ENCODE results near the gene FBLN5.

The FBLN5 gene

DNA sequence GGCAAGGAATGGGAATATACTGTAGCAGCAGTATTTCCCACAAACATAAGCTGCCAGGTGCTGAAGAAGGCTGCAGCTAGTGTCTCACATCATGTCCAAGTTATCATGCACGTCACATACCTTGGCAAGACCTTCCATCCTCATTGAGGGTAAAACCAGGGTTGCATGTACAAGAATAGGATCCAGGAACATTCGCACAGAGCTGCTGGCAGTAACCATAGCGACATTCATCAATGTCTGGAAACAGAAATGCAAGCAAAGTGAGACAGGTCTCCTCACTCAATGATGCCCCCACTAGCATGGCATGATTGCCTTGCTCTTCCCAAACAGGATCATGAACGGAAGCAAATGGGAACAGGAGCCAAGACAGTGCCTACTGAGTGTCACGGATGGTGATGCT is 56.4 kb downstream of the FBLN5 start:
- Histone ChIP-seq H3K56ac (ENCODE audit: low read length) (no peak overlapping the region), H3K36me3 (ENCODE audit: control insufficient read depth, insufficient read depth, low read length) (no peaks in the 10 kb centered on the region), H4K5ac (ENCODE audit: low read length) (no peak overlapping the region), H3K18ac (ENCODE audit: low read length) (no peak overlapping the region), H2BK5ac (ENCODE audit: low read length) (no peak overlapping the region), H4K8ac (ENCODE audit: low read depth, low read length) (no peak overlapping the region), H3K79me2 (ENCODE audit: control insufficient read depth, insufficient read depth, low read length) (no peaks in the 10 kb centered on the region), H2BK120ac (ENCODE audit: low read depth, low read length) (no peak overlapping the region), H2AK5ac (ENCODE audit: low read length) (no peak overlapping the region), H2BK15ac (replicated peaks; ENCODE audit: low read depth) (no peak overlapping the region), H3K79me1 (ENCODE audit: low read length) (no peaks in the 10 kb centered on the region), H3K9ac (ENCODE audit: low read length) (no peak overlapping the region), H3K4me3 (ENCODE audit: low read length) (no peak overlapping the region), H3K27me3 (ENCODE audit: insufficient read depth, low read length, poor library complexity) (no peaks in the 10 kb centered on the region), H3K4me2 (ENCODE audit: low read length) (no peak overlapping the region), H3K27ac (ENCODE audit: low read depth, low read length) (no peak overlapping the region), H3K23ac (ENCODE audit: low read length) (no peak overlapping the region), H3K4me1 (ENCODE audit: control insufficient read depth, low read depth, low read length) (no peaks in the 10 kb centered on the region), H3K4ac (ENCODE audit: low read depth, low read length) (no peak overlapping the region)
- no peak for DNase-seq
- no CpG with 5 or more reads among the region's 5 CpGs for WGBS (ENCODE audit: extremely low coverage, insufficient coverage, low lambda C conversion rate)

DNA sequence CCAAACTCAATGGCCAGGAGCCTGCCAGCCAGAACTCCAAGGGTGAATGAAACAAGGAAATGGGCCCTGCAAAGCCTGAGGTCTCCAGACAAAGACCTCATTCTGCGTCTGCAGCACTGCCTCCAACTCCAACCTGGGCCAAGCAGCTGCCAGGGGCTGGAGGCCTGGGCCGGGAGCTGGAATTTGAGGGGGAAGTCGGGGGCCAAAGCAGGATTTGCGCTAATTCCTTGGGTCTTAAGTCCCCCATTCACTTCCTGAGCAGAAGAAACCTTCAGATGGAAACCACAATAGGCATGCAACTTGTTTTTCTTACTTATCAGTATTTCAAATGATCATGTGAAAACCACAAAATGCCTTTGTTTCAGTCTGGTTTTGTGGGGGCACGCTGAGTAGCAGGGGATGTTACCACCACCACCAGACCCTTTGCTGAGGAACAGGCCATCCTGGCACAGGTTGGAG is 57.2 kb downstream of the FBLN5 start:
- no peak overlapping the region for H3K23ac ChIP-seq (ENCODE audit: low read length)
- H2BK5ac ChIP-seq (ENCODE audit: low read length) = no peak overlapping the region
- DNase-seq = no peak
- H4K5ac ChIP-seq (ENCODE audit: low read length) = no peak overlapping the region
- no peak overlapping the region for H4K8ac ChIP-seq (ENCODE audit: low read depth, low read length)
- H3K27me3 ChIP-seq (ENCODE audit: insufficient read depth, low read length, poor library complexity) = no peaks in the 10 kb centered on the region
- H2AK5ac ChIP-seq (ENCODE audit: low read length) = no peak overlapping the region
- no peaks in the 10 kb centered on the region for H3K79me2 ChIP-seq (ENCODE audit: control insufficient read depth, insufficient read depth, low read length)
- no peaks in the 10 kb centered on the region for H3K4me1 ChIP-seq (ENCODE audit: control insufficient read depth, low read depth, low read length)
- no peak overlapping the region for H3K9ac ChIP-seq (ENCODE audit: low read length)
- no CpG with 5 or more reads among the region's 5 CpGs for WGBS (ENCODE audit: extremely low coverage, insufficient coverage, low lambda C conversion rate)
- H3K4ac ChIP-seq (ENCODE audit: low read depth, low read length) = no peak overlapping the region
- H2BK15ac ChIP-seq (replicated peaks; ENCODE audit: low read depth) = no peak overlapping the region
- H3K79me1 ChIP-seq (ENCODE audit: low read length) = no peaks in the 10 kb centered on the region
- H2BK120ac ChIP-seq (ENCODE audit: low read depth, low read length) = no peak overlapping the region
- no peaks in the 10 kb centered on the region for H3K36me3 ChIP-seq (ENCODE audit: control insufficient read depth, insufficient read depth, low read length)
- H3K4me2 ChIP-seq (ENCODE audit: low read length) = no peak overlapping the region
- H3K56ac ChIP-seq (ENCODE audit: low read length) = no peak overlapping the region
- no peak overlapping the region for H3K18ac ChIP-seq (ENCODE audit: low read length)
- H3K27ac ChIP-seq (ENCODE audit: low read depth, low read length) = no peak overlapping the region
- H3K4me3 ChIP-seq (ENCODE audit: low read length) = no peak overlapping the region

DNA sequence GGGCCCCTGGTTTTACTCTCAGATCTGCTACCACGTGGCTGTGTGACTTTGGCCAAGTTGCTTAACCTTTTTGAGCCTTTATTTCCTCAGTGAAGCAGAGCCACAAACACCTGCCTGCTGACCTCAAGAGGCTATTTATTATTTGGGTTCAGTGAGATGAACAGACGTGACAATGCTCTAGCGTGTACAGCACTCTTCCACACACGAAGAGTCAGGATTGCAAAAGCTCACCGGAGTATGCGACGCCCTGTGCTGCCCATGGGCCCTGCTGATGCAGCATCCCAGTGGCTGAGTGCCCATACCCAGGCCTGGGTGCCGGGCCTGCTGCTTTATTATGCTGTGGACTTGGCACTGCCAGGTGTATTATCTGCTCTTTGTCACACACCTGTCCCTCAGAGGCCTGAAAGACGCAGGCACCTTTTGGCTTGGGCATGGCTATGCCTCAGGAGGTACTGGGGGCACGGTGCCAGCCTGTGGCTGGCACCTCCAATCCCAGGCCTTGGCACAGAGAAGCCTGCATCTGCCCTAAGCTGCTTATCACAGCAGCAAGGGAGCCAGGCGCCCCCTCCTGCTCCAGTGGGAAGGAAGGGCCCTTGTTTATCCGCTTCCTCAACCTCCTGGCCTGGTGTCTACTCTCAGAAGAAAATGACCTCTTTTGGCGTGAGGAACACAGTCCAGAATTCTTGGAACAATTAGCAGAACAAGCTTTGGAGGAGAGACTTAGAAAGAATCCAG is 57.9 kb downstream of the FBLN5 start:
- H3K36me3 ChIP-seq (ENCODE audit: control insufficient read depth, insufficient read depth, low read length) = no peaks in the 10 kb centered on the region
- no peak overlapping the region for H2BK5ac ChIP-seq (ENCODE audit: low read length)
- H2BK120ac ChIP-seq (ENCODE audit: low read depth, low read length) = no peak overlapping the region
- no peak overlapping the region for H4K5ac ChIP-seq (ENCODE audit: low read length)
- no peak overlapping the region for H3K9ac ChIP-seq (ENCODE audit: low read length)
- no peak overlapping the region for H3K4me2 ChIP-seq (ENCODE audit: low read length)
- H4K8ac ChIP-seq (ENCODE audit: low read depth, low read length) = no peak overlapping the region
- H3K4me3 ChIP-seq (ENCODE audit: low read length) = no peak overlapping the region
- no peak overlapping the region for H3K4ac ChIP-seq (ENCODE audit: low read depth, low read length)
- WGBS (ENCODE audit: extremely low coverage, insufficient coverage, low lambda C conversion rate) = no CpG with 5 or more reads among the region's 13 CpGs
- no peak overlapping the region for H2AK5ac ChIP-seq (ENCODE audit: low read length)
- H3K79me1 ChIP-seq (ENCODE audit: low read length) = no peaks in the 10 kb centered on the region
- peaks cover 4% of the 10 kb centered on the region for H3K4me1 ChIP-seq (ENCODE audit: control insufficient read depth, low read depth, low read length)
- no peak overlapping the region for H3K18ac ChIP-seq (ENCODE audit: low read length)
- DNase-seq = no peak
- no peak overlapping the region for H3K56ac ChIP-seq (ENCODE audit: low read length)
- H3K27ac ChIP-seq (ENCODE audit: low read depth, low read length) = no peak overlapping the region
- H3K79me2 ChIP-seq (ENCODE audit: control insufficient read depth, insufficient read depth, low read length) = no peaks in the 10 kb centered on the region
- no peak overlapping the region for H3K23ac ChIP-seq (ENCODE audit: low read length)
- no peaks in the 10 kb centered on the region for H3K27me3 ChIP-seq (ENCODE audit: insufficient read depth, low read length, poor library complexity)
- H2BK15ac ChIP-seq (replicated peaks; ENCODE audit: low read depth) = no peak overlapping the region

DNA sequence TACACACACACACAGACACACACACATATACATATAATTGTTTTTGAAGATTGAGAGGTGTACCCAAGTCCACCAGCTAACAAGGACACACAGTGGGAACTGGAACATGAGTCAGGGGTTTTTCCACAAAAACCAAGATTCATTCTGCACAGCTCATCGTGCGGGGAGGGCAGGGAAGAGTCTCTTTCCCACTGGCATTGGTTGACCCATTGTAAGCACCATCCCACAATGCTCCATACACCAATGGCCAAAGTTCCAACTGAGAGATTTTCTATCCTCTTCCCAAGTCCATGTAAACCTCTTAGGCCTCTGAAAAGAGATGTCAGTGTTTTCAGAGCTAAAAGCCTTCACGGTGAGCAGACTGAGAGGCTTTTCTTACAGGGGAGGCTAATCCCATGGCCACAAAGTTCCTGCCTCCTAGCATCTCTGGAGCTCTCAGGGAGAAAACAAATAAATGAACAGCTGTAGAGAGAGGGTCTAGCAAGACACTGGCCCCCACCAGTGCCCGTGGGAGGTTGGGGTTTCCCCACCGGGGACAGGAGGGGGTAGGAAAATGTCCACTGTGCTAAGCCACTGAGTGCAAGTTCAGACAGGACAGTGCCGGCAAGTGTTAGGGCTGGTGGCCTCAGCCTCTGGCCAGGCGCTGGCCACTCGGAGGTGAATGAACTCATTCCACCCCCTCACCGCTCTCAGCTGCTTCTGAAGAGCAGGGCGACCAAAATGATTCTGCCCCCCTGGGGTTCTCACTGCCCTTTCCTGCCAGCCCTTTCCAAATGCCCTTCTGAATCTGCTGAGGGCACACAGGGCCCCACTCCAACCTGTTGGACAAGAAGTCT is 58.6 kb downstream of the FBLN5 start:
- peaks cover 11% of the 10 kb centered on the region for H3K4me1 ChIP-seq (ENCODE audit: control insufficient read depth, low read depth, low read length)
- no peak for DNase-seq
- H3K56ac ChIP-seq (ENCODE audit: low read length) = no peak overlapping the region
- H3K79me2 ChIP-seq (ENCODE audit: control insufficient read depth, insufficient read depth, low read length) = no peaks in the 10 kb centered on the region
- WGBS (ENCODE audit: extremely low coverage, insufficient coverage, low lambda C conversion rate) = no CpG with 5 or more reads among the region's 10 CpGs
- no peak overlapping the region for H3K18ac ChIP-seq (ENCODE audit: low read length)
- no peaks in the 10 kb centered on the region for H3K27me3 ChIP-seq (ENCODE audit: insufficient read depth, low read length, poor library complexity)
- no peak overlapping the region for H3K4ac ChIP-seq (ENCODE audit: low read depth, low read length)
- no peak overlapping the region for H2AK5ac ChIP-seq (ENCODE audit: low read length)
- no peaks in the 10 kb centered on the region for H3K36me3 ChIP-seq (ENCODE audit: control insufficient read depth, insufficient read depth, low read length)
- H3K27ac ChIP-seq (ENCODE audit: low read depth, low read length) = no peak overlapping the region
- H3K79me1 ChIP-seq (ENCODE audit: low read length) = no peaks in the 10 kb centered on the region
- no peak overlapping the region for H2BK15ac ChIP-seq (replicated peaks; ENCODE audit: low read depth)
- H3K23ac ChIP-seq (ENCODE audit: low read length) = no peak overlapping the region
- no peak overlapping the region for H3K4me2 ChIP-seq (ENCODE audit: low read length)
- H4K8ac ChIP-seq (ENCODE audit: low read depth, low read length) = no peak overlapping the region
- no peak overlapping the region for H2BK120ac ChIP-seq (ENCODE audit: low read depth, low read length)
- no peak overlapping the region for H4K5ac ChIP-seq (ENCODE audit: low read length)
- H2BK5ac ChIP-seq (ENCODE audit: low read length) = no peak overlapping the region
- H3K4me3 ChIP-seq (ENCODE audit: low read length) = no peak overlapping the region
- H3K9ac ChIP-seq (ENCODE audit: low read length) = no peak overlapping the region

DNA sequence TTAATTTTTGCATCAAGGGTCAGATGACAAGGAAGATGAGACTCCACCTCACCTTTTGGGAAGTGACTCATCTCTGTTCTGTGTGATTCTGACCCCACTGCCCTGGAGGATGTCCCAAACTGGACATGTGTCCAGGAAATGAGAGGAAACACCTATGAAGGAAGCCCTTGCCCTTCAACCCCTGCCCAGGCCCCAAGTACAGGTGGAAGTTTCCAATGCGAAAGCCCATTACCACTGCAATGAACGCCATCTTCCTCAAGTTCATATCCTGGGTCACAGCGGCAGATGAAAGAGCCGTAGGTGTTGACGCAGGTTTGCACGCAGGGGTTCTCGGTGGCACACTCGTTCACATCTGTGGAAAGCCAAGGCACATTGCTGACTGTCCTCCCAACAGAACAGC is 60.5 kb downstream of the FBLN5 start:
- H3K79me2 ChIP-seq (ENCODE audit: control insufficient read depth, insufficient read depth, low read length) = no peaks in the 10 kb centered on the region
- no CpG with 5 or more reads among the region's 8 CpGs for WGBS (ENCODE audit: extremely low coverage, insufficient coverage, low lambda C conversion rate)
- H3K27ac ChIP-seq (ENCODE audit: low read depth, low read length) = no peak overlapping the region

More for the DNA sequence above, 60.5 kb downstream of the FBLN5 start:
- no peaks in the 10 kb centered on the region for H3K36me3 ChIP-seq (ENCODE audit: control insufficient read depth, insufficient read depth, low read length)
- no peaks in the 10 kb centered on the region for H3K79me1 ChIP-seq (ENCODE audit: low read length)
- H3K4ac ChIP-seq (ENCODE audit: low read depth, low read length) = no peak overlapping the region
- no peak overlapping the region for H4K8ac ChIP-seq (ENCODE audit: low read depth, low read length)
- no peak overlapping the region for H2AK5ac ChIP-seq (ENCODE audit: low read length)
- H3K27me3 ChIP-seq (ENCODE audit: insufficient read depth, low read length, poor library complexity) = no peaks in the 10 kb centered on the region
- H3K4me3 ChIP-seq (ENCODE audit: low read length) = no peak overlapping the region
- H3K9ac ChIP-seq (ENCODE audit: low read length) = no peak overlapping the region
- H3K23ac ChIP-seq (ENCODE audit: low read length) = no peak overlapping the region
- no peak overlapping the region for H4K5ac ChIP-seq (ENCODE audit: low read length)
- H3K56ac ChIP-seq (ENCODE audit: low read length) = no peak overlapping the region
- H3K4me1 ChIP-seq (ENCODE audit: control insufficient read depth, low read depth, low read length) = peaks cover 12% of the 10 kb centered on the region
- H2BK120ac ChIP-seq (ENCODE audit: low read depth, low read length) = no peak overlapping the region
- H2BK15ac ChIP-seq (replicated peaks; ENCODE audit: low read depth) = no peak overlapping the region
- no peak overlapping the region for H2BK5ac ChIP-seq (ENCODE audit: low read length)
- no peak overlapping the region for H3K4me2 ChIP-seq (ENCODE audit: low read length)
- no peak overlapping the region for H3K18ac ChIP-seq (ENCODE audit: low read length)
- DNase-seq = no peak
